Stimulated activated naive B cell treated with anti-CD40 and anti-IgM and Interleukin-4, amounts not matched to agents 10 μg/mL and 1 μg/mL and 100 μg/mL, for 72 hours (primary cell): Measurements from ENCODE around the gene MAPT.

Experiments used
- ATAC-seq, 2 donors: fragments of 150-1000 bp; cut with Tn5 transposase; replicated peaks; 2 replicates each; pipeline ENCODE4 v1.10.0; 2021; ENCODE audit warnings: moderate library complexity in 1 of 2
- DNase-seq: peaks from one replicate; pipeline ENCODE4 v3.0.0; 2021
- H3K27ac Mint-ChIP-seq: one replicate; pipeline ENCODE4 v1.8.0; 2022; ENCODE audit warnings: mild to moderate bottlenecking, mixed read lengths
- H3K27me3 Mint-ChIP-seq, 2 donors: one replicate each; pipeline ENCODE4 v1.8.0; 2022; ENCODE audit warnings: mixed read lengths in 2 of 2
- H3K36me3 Mint-ChIP-seq, 2 donors: one replicate each; pipeline ENCODE4 v1.8.0; 2022; ENCODE audit warnings: mixed read lengths in 2 of 2, mild to moderate bottlenecking in 1 of 2
- H3K4me1 Mint-ChIP-seq, 2 donors: one replicate each; pipeline ENCODE4 v1.8.0; 2022; ENCODE audit warnings: mixed read lengths in 2 of 2, mild to moderate bottlenecking in 1 of 2
- H3K4me3 Mint-ChIP-seq, 2 donors: one replicate each; pipeline ENCODE4 v1.8.0; 2022; ENCODE audit warnings: mild to moderate bottlenecking in 2 of 2, mixed read lengths in 2 of 2, moderate library complexity in 1 of 2
- H3K9me3 Mint-ChIP-seq, 2 donors: one replicate each; pipeline ENCODE4 v1.8.0; 2022; ENCODE audit warnings: mixed read lengths in 2 of 2, mild to moderate bottlenecking in 1 of 2

Gene MAPT

DNA sequence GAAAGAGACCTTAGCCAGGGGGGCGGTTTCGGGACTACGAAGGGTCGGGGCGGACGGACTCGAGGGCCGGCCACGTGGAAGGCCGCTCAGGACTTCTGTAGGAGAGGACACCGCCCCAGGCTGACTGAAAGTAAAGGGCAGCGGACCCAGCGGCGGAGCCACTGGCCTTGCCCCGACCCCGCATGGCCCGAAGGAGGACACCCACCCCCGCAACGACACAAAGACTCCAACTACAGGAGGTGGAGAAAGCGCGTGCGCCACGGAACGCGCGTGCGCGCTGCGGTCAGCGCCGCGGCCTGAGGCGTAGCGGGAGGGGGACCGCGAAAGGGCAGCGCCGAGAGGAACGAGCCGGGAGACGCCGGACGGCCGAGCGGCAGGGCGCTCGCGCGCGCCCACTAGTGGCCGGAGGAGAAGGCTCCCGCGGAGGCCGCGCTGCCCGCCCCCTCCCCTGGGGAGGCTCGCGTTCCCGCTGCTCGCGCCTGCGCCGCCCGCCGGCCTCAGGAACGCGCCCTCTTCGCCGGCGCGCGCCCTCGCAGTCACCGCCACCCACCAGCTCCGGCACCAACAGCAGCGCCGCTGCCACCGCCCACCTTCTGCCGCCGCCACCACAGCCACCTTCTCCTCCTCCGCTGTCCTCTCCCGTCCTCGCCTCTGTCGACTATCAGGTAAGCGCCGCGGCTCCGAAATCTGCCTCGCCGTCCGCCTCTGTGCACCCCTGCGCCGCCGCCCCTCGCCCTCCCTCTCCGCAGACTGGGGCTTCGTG lies at the start of gene MAPT:
Gene MAPT (plus strand): TSS at position 533 of the 763 bp plus-strand sequence. CDS start 67,784 bp downstream, outside the sequence.
- Mint-ChIP-seq H3K4me1 (peaks cover 9 to 33% of the 10 kb centered on the region in 2 donors), H3K27ac (peak within 1 kb of the TSS; percentile 71), H3K4me3 (peak within 1 kb of the TSS; percentile 84 to 90), H3K27me3 (peaks cover 35 to 60% of the 10 kb centered on the region in 2 donors), H3K36me3 (no peaks in the 10 kb centered on the region), H3K9me3 (no peaks in the 10 kb centered on the region)
- peak; percentile 92 to 95 for ATAC-seq
- DNase-seq, result peak; percentile 88

DNA sequence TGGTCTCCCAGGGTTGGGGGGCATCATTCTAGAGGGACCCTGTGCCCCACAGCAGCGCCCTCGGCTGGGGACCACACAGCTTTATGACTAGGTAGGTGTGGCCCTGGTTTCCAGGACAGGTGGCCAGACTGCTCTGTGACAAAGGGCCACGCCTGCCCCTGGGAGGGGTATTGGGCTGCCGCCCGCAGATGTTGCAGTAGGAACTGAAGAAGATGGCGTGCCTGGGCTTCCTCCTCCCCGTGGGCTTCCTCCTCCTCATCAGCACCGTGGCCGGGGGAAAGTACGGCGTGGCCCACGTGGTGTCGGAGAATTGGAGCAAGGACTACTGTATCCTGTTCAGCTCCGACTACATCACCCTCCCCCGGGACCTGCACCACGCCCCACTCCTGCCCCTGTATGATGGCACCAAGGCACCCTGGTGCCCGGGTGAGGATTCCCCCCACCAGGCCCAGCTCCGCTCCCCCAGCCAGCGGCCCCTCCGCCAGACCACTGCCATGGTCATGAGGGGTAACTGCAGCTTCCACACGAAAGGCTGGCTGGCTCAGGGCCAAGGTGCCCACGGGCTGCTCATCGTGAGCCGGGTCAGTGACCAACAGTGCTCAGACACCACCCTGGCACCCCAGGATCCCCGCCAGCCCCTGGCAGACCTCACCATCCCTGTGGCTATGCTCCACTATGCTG lies 49.5 kb upstream of the MAPT start, which contains the start of gene SPPL2C:
Gene SPPL2C (plus strand): TSS at position 187 of the 681 bp plus-strand sequence. CDS start 26 bp downstream, at position 213.
- DNase-seq (no peak), ATAC-seq (no peak)
- Mint-ChIP-seq H3K27ac (no peak within 1 kb of the TSS), H3K4me1 (no peaks in the 10 kb centered on the region), H3K9me3 (no peaks in the 10 kb centered on the region), H3K4me3 (no peak within 1 kb of the TSS), H3K27me3 (peaks cover 16 to 24% of the 10 kb centered on the region in 2 donors), H3K36me3 (no peaks in the 10 kb centered on the region)

DNA sequence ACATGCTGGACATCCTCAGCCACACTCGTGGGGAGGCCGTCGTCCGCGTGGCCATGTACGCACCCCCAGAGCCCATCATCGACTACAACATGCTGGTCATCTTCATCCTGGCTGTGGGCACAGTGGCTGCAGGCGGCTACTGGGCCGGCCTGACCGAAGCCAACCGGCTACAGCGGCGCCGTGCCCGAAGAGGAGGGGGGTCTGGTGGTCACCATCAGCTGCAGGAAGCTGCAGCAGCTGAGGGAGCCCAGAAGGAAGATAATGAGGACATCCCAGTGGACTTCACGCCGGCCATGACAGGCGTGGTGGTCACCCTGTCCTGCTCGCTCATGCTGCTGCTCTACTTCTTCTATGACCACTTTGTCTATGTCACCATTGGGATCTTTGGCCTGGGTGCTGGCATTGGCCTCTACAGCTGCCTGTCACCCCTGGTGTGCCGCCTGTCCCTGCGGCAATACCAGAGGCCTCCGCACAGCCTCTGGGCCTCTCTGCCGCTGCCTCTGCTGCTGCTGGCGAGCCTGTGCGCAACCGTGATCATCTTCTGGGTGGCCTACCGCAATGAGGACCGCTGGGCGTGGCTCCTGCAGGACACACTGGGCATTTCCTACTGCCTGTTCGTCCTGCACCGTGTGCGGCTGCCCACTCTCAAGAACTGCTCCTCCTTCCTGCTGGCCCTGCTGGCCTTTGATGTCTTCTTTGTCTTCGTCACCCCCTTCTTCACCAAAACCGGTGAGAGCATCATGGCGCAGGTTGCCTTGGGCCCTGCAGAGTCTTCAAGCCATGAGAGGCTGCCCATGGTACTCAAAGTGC lies 48.8 kb upstream of the MAPT start:
- DNase-seq (no peak), ATAC-seq (no peak)
- H3K27me3 Mint-ChIP-seq, result peaks cover 14 to 28% of the 10 kb centered on the region in 2 donors
- no peaks in the 10 kb centered on the region for H3K4me1 Mint-ChIP-seq
- H3K9me3 Mint-ChIP-seq, result no peaks in the 10 kb centered on the region
- H3K4me3 Mint-ChIP-seq, result no peak overlapping the region
- H3K36me3 Mint-ChIP-seq, result no peaks in the 10 kb centered on the region
- H3K27ac Mint-ChIP-seq, result no peak overlapping the region

DNA sequence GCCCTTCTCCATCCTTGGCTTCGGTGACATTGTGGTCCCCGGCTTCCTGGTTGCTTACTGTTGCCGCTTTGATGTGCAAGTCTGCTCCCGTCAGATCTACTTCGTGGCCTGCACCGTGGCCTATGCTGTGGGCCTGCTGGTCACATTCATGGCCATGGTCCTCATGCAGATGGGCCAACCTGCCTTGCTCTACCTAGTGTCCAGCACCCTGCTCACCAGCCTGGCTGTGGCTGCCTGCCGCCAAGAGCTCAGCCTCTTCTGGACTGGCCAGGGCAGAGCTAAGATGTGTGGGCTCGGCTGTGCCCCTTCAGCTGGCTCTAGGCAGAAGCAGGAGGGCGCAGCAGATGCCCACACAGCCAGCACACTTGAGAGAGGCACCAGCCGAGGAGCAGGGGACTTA lies 48.1 kb upstream of the MAPT start:
- ATAC-seq (no peak), DNase-seq (no peak)
- H3K36me3 Mint-ChIP-seq, result no peaks in the 10 kb centered on the region
- no peak overlapping the region for H3K4me3 Mint-ChIP-seq
- no peaks in the 10 kb centered on the region for H3K9me3 Mint-ChIP-seq
- H3K4me1 Mint-ChIP-seq, result no peaks in the 10 kb centered on the region
- no peak overlapping the region for H3K27ac Mint-ChIP-seq
- peaks cover 20 to 29% of the 10 kb centered on the region in 2 donors for H3K27me3 Mint-ChIP-seq

DNA sequence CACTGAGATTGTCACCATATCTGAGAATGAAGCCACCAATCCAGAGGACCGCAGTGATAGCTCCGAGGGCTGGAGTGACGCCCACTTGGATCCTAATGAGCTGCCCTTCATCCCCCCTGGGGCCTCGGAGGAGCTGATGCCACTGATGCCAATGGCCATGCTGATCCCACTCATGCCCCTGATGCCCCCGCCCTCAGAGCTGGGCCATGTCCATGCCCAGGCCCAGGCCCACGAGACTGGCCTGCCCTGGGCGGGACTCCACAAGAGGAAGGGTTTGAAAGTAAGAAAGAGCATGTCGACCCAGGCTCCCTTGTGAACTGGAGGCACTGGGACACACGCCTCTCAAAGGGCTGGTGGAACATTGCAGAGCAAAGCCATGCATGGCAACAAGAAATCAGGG lies 47.7 kb upstream of the MAPT start:
- ATAC-seq, result no peak
- Mint-ChIP-seq H3K36me3 (no peaks in the 10 kb centered on the region), H3K4me3 (no peak overlapping the region), H3K27me3 (peaks cover 25 to 30% of the 10 kb centered on the region in 2 donors), H3K27ac (no peak overlapping the region), H3K4me1 (no peaks in the 10 kb centered on the region), H3K9me3 (no peaks in the 10 kb centered on the region)
- no peak for DNase-seq

DNA sequence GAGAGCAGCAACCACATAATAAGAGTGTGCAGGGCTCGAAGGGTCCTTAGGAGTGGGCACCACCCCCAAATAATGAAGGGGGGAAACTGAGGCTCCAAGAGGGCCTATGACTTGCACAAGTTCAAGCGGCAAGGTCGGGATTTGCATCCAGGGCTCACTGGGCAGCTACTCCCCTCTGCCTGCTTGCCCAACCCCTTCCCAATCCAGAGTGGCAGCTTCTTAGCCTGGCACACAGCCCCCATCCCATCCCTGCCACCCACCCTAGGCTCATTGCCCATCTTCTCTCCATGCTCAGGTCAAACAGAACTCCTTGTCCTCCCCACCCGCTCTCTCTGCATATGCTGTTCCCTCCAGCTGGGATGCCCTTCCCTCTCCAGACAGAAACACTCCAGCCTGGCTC lies 47.3 kb upstream of the MAPT start:
- H3K4me1 Mint-ChIP-seq, result no peaks in the 10 kb centered on the region
- peaks cover 29 to 34% of the 10 kb centered on the region in 2 donors for H3K27me3 Mint-ChIP-seq
- H3K9me3 Mint-ChIP-seq, result no peaks in the 10 kb centered on the region
- no peak overlapping the region for H3K27ac Mint-ChIP-seq
- DNase-seq, result no peak
- ATAC-seq, result no peak
- H3K36me3 Mint-ChIP-seq, result no peaks in the 10 kb centered on the region
- H3K4me3 Mint-ChIP-seq, result no peak overlapping the region

DNA sequence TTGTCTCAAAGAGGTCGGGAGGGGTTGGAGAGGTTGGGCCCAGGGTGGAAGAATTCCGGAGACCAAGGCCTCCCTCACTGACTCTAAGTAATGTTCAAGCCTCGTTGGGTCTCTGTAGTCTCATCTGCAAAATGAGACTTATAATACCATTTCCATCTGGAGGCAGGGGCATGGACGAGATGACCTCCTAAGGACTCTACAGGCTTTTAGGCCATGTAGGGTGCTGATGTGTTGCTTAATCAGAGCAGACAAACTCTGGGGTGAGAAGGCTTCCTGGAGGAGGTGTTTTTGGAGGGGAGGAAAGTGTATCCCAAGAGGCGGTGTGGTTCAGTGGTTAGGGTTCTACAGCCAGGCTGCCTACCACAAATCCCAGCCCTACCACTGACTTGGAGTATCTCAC lies 46.6 kb upstream of the MAPT start:
- Mint-ChIP-seq H3K9me3 (no peaks in the 10 kb centered on the region), H3K36me3 (no peaks in the 10 kb centered on the region), H3K4me3 (no peak overlapping the region), H3K4me1 (peaks cover 2 to 4% of the 10 kb centered on the region in 2 donors), H3K27ac (no peak overlapping the region), H3K27me3 (peaks cover 30 to 39% of the 10 kb centered on the region in 2 donors)
- DNase-seq, result no peak
- no peak for ATAC-seq

DNA sequence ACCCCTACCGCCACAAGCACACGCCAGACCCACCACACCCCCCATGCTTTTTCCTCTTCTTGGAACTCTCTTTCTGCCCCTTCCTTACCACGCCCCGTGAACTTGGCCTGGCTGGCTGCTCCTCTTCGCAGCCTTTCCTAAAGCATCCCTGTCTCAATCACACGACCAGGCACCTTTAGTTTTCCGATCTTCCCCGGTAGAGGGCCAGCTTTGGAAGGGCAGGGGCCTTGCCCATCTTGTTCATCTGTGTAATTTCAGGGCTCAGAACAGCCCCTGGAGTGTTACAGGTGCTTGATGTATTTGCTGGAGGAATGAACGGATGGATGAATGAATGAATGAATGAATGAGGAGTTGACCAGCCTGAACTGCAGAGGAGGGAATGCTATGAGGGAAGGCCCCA lies 45.9 kb upstream of the MAPT start:
- H3K27ac Mint-ChIP-seq, result no peak overlapping the region
- no peaks in the 10 kb centered on the region for H3K9me3 Mint-ChIP-seq
- H3K27me3 Mint-ChIP-seq, result peaks cover 30 to 42% of the 10 kb centered on the region in 2 donors
- DNase-seq, result no peak
- no peak for ATAC-seq
- no peak overlapping the region for H3K4me3 Mint-ChIP-seq
- peaks cover 2 to 4% of the 10 kb centered on the region in 2 donors for H3K4me1 Mint-ChIP-seq
- H3K36me3 Mint-ChIP-seq, result no peaks in the 10 kb centered on the region

DNA sequence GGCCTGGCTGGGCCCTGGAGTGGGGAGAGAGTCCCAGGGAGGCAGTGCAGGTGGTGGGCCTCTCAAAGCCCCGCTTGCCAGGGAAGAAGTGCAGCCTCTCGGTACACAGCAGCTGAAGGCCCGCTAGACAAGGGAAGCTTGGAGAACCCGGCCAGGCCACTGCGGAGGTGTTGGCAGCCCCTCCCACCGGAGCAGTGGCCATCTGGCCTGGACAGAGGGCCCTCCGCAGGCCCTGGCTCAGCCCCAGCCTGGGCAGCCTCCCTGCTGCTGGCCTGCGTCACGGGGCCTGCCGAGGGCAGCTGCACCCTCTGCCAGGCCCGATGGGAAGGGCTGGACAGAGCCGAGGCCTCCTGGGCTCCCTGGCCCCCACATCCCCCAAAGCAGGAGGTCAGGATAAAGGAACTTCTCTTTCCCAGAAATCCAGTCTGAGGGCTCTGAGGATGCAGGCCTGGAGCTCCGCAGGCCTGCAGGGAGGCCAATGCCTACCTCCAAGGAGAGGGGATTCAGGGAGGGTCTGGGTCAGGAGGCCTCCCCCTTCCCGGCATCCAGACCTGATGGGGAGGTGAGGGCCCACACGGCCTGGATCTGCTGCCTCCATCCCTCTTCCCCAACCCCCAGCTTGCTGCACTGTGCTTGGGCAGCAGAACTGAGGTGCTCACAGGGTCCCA lies 45.4 kb upstream of the MAPT start:
- Mint-ChIP-seq H3K9me3 (no peaks in the 10 kb centered on the region), H3K27ac (no peak overlapping the region), H3K36me3 (no peaks in the 10 kb centered on the region), H3K4me3 (no peak overlapping the region), H3K4me1 (peaks cover 2 to 4% of the 10 kb centered on the region in 2 donors), H3K27me3 (peaks cover 33 to 44% of the 10 kb centered on the region in 2 donors)
- DNase-seq, result no peak
- no peak for ATAC-seq

DNA sequence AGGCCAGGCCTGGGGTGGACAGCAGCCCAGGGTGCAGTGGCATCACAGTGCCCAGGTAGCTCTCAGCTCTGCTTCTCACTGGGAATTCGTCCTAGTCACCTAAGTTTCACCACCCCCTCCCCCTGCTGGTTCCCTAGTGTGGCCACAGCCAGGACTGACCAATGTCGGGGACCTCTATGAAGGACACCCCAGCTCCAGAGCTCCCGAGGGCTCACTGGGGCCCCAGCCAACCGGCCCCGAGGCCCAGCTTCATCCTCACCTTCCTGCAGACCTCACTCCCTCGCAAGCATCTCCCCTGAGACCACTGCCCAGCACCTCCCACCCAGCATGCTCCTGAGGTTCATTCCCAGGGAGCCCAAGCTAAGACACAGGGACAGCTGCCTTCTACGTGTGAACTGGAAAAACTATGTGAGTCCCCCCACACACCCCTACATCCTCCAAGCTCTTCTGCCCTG lies 44.8 kb upstream of the MAPT start:
- no peak for ATAC-seq
- no peak for DNase-seq
- Mint-ChIP-seq H3K36me3 (peaks cover 0 to 5% of the 10 kb centered on the region in 2 donors), H3K9me3 (no peaks in the 10 kb centered on the region), H3K27me3 (peaks cover 39 to 50% of the 10 kb centered on the region in 2 donors), H3K27ac (no peak overlapping the region), H3K4me3 (no peak overlapping the region), H3K4me1 (peaks cover 2 to 4% of the 10 kb centered on the region in 2 donors)

DNA sequence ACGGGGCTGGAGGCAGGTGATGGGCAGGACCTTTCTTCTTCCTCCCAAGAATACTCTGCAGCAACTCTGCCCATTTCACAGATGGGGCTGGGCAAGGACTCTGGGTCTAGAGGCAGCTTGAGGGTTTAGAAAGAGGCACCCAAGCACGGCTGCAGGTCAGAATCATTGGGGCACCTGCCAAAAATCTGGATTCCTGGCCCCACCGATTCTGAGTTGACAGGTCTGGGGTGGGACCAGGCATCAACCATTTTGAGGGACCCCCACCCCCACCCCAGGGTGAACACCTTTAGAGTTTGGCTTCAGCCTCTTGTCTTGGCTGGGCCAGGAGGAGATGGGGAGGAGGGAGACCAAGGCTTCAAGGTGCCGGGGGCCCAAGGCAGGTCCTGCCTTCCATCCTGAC lies 44.3 kb upstream of the MAPT start:
- no peak for ATAC-seq
- H3K27ac Mint-ChIP-seq, result no peak overlapping the region
- no peak overlapping the region for H3K4me3 Mint-ChIP-seq
- H3K36me3 Mint-ChIP-seq, result peaks cover 0 to 5% of the 10 kb centered on the region in 2 donors
- peaks cover 43 to 51% of the 10 kb centered on the region in 2 donors for H3K27me3 Mint-ChIP-seq
- peaks cover 0 to 1% of the 10 kb centered on the region in 2 donors for H3K9me3 Mint-ChIP-seq
- DNase-seq, result no peak
- peaks cover 2 to 4% of the 10 kb centered on the region in 2 donors for H3K4me1 Mint-ChIP-seq

DNA sequence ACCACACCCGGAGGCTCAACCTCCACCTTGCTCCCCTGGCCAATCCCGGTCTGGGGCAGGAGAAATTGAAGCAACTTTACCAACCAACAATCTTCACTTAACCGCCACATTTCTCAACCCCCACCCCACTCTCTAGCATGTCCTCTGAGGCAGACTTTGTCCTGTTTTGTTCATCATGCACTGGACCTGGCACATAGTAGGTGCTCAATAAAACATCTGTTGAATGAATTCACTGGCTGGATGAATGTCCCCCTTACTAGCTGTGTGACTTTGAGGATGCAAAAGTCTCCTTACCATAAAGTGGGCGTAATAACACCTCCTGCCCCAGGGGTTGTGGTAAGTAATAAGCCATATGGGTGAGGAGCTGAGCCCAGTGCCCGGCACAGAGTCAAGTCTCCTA lies 43.9 kb upstream of the MAPT start:
- Mint-ChIP-seq H3K27me3 (peaks cover 47 to 55% of the 10 kb centered on the region in 2 donors), H3K36me3 (peaks cover 0 to 5% of the 10 kb centered on the region in 2 donors), H3K4me3 (no peak overlapping the region), H3K27ac (no peak overlapping the region), H3K9me3 (peaks cover 0 to 3% of the 10 kb centered on the region in 2 donors), H3K4me1 (peaks cover 2 to 4% of the 10 kb centered on the region in 2 donors)
- DNase-seq (no peak), ATAC-seq (no peak)

DNA sequence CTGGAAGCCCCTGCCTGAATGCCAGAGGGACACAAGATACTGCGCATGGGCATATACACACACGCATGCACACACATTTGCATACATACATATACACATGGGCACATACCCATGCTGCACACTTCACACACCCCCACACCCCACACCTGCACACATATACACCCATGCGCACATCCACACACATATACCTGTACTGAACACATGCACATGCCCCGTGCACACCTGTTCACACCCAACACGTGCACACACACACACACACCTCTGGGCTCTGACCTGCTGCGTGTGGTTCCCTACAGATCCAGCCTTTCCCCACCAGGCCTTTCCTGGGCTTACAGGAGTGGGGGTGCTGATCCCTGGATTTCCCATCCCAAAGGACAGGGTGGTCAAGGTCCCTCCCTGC lies 43.3 kb upstream of the MAPT start:
- Mint-ChIP-seq H3K4me3 (no peak overlapping the region), H3K4me1 (peaks cover 2 to 4% of the 10 kb centered on the region in 2 donors), H3K36me3 (peaks cover 0 to 5% of the 10 kb centered on the region in 2 donors), H3K27ac (no peak overlapping the region), H3K27me3 (peaks cover 47 to 56% of the 10 kb centered on the region in 2 donors), H3K9me3 (peaks cover 0 to 3% of the 10 kb centered on the region in 2 donors)
- DNase-seq (no peak), ATAC-seq (no peak)
